Nephron (organoid): ENCODE results near the gene ZNF800.
"Not testable (repeated sequence)": the region's sequence is repeated elsewhere in the genome, so short reads cannot be mapped to it uniquely, and the experiment has no call there.

Experiments used
- H3K27ac Mint-ChIP-seq, 3 experiments: 2 replicates each; pipeline ENCODE4 v1.8.0; 2020; ENCODE audit warnings: mixed read lengths in 3 of 3, mild to moderate bottlenecking in 2 of 3, moderate library complexity in 1 of 3
- H3K27me3 Mint-ChIP-seq: 2 replicates; pipeline ENCODE4 v1.8.0; 2021; ENCODE audit warnings: low read depth, mild to moderate bottlenecking, moderate library complexity, mixed read lengths
- H3K36me3 Mint-ChIP-seq: 2 replicates; pipeline ENCODE4 v1.8.0; 2020; ENCODE audit warnings: low read depth, mixed read lengths
- H3K4me1 Mint-ChIP-seq: 2 replicates; pipeline ENCODE4 v1.8.0; 2020; ENCODE audit warnings: mixed read lengths
- H3K4me3 Mint-ChIP-seq, 3 experiments: 2 replicates each; pipeline ENCODE4 v1.8.0; 2020; ENCODE audit warnings: mild to moderate bottlenecking in 3 of 3, mixed read lengths in 3 of 3, moderate library complexity in 2 of 3
- H3K9me3 Mint-ChIP-seq: 2 replicates; pipeline ENCODE4 v1.8.0; 2020; ENCODE audit warnings: mixed read lengths
- CTCF ChIP-seq, 3 experiments: fragments of 200-600 bp; sonication (generic); IDR thresholded peaks; one replicate each; pipeline ENCODE4 v1.5.0; 2021; ENCODE audit warnings: antibody characterized with exemption in 3 of 3; ENCODE audit not compliant: unreplicated experiment in 3 of 3

Gene ZNF800

GRCh38 chr7:127411176-127411575 is 18.7 kb upstream of the ZNF800 start:
- Mint-ChIP-seq H3K4me3 (no peak overlapping the region), H3K4me1 (no peaks in the 10 kb centered on the region), H3K36me3 (no peaks in the 10 kb centered on the region), H3K27me3 (no peaks in the 10 kb centered on the region), H3K9me3 (no peaks in the 10 kb centered on the region), H3K27ac (no peak overlapping the region)
- TF ChIP-seq CTCF (IDR thresholded peaks at IDR 0.05; ENCODE audit: unreplicated experiment in 3 of 3): no peak

GRCh38 chr7:127409629-127410028 is 17.1 kb upstream of the ZNF800 start:
- no peaks in the 10 kb centered on the region for H3K36me3 Mint-ChIP-seq
- no peak overlapping the region for H3K27ac Mint-ChIP-seq
- H3K9me3 Mint-ChIP-seq: no peaks in the 10 kb centered on the region
- no peak overlapping the region for H3K4me3 Mint-ChIP-seq
- no peaks in the 10 kb centered on the region for H3K27me3 Mint-ChIP-seq
- TF ChIP-seq CTCF (IDR thresholded peaks at IDR 0.05; ENCODE audit: unreplicated experiment in 3 of 3): no peak
- H3K4me1 Mint-ChIP-seq: no peaks in the 10 kb centered on the region

GRCh38 chr7:127404286-127405072 is 12.0 kb upstream of the ZNF800 start:
- H3K36me3 Mint-ChIP-seq: no peaks in the 10 kb centered on the region
- no peaks in the 10 kb centered on the region for H3K9me3 Mint-ChIP-seq
- H3K27me3 Mint-ChIP-seq: peaks cover 10% of the 10 kb centered on the region
- H3K27ac Mint-ChIP-seq: no peak overlapping the region
- no peak for TF ChIP-seq CTCF (IDR thresholded peaks at IDR 0.05; ENCODE audit: unreplicated experiment in 3 of 3)
- no peaks in the 10 kb centered on the region for H3K4me1 Mint-ChIP-seq
- H3K4me3 Mint-ChIP-seq: no peak overlapping the region

- H3K36me3 Mint-ChIP-seq: no peaks in the 10 kb centered on the region
- H3K27me3 Mint-ChIP-seq: peaks cover 31% of the 10 kb centered on the region
- H3K4me1 Mint-ChIP-seq: peaks cover 14% of the 10 kb centered on the region
- peak overlapping the region in 2 of 3 experiments; percentile 45 to 58 for H3K4me3 Mint-ChIP-seq
- TF ChIP-seq CTCF (IDR thresholded peaks at IDR 0.05; ENCODE audit: unreplicated experiment in 3 of 3): no peak
- no peak overlapping the region for H3K27ac Mint-ChIP-seq
- H3K9me3 Mint-ChIP-seq: no peaks in the 10 kb centered on the region
Observed at GRCh38 chr7:127396184-127396583, 3.7 kb upstream of the ZNF800 start.

GRCh38 chr7:127395104-127395503 is 2.6 kb upstream of the ZNF800 start:
- H3K27ac Mint-ChIP-seq, H3K9me3 Mint-ChIP-seq, H3K36me3 Mint-ChIP-seq: not testable (repeated sequence)
- peak overlapping the region; percentile 48 to 67 (median 65) for H3K4me3 Mint-ChIP-seq
- peaks cover 28% of the 10 kb centered on the region for H3K27me3 Mint-ChIP-seq
- H3K4me1 Mint-ChIP-seq: peaks cover 23% of the 10 kb centered on the region

- Mint-ChIP-seq H3K9me3 (no peaks in the 10 kb centered on the region), H3K27me3 (peaks cover 27% of the 10 kb centered on the region), H3K27ac (peak overlapping the region; percentile 91 to 98 (median 94)), H3K4me1 (peaks cover 27% of the 10 kb centered on the region), H3K4me3 (peak overlapping the region; percentile 91 to 93 (median 91)), H3K36me3 (peaks cover 20% of the 10 kb centered on the region)
- TF ChIP-seq CTCF (IDR thresholded peaks at IDR 0.05; ENCODE audit: unreplicated experiment in 3 of 3): no peak
Observed at GRCh38 chr7:127393368-127394058, 1.0 kb upstream of the ZNF800 start.
